Small intestine (tissue), 7 donors: ENCODE results near the gene PTP4A2. TPM values are rescaled to one million over a fixed set of nuclear protein-coding genes. Genes with fewer than 3 reads are reported as not detected.

Experiments
- DNase-seq, 2 donors: peaks; one replicate each; pipeline versions ENCODE4 v3.0.0 to v3.0.0-alpha.2; 2013
- FAIRE-seq: peaks from 2 replicates; lab custom pipeline; 2012; peaks lifted over from hg19 to GRCh38; lab: Jason Lieb, UNC
- H3K27ac ChIP-seq, 3 donors: one replicate each; pipeline ENCODE4 v1.5.1; 2013; ENCODE audit warnings: low read length in 2 of 3, mild to moderate bottlenecking in 2 of 3, control low read depth in 1 of 3, inconsistent platforms in 1 of 3, low read depth in 1 of 3, moderate library complexity in 1 of 3
- H3K27me3 ChIP-seq, 3 donors: one replicate each; pipeline ENCODE4 v1.6.1; 2013; ENCODE audit warnings: low read length in 3 of 3, inconsistent platforms in 1 of 3; ENCODE audit not compliant: control insufficient read depth in 3 of 3, insufficient read depth in 3 of 3
- H3K36me3 ChIP-seq, 3 donors: one replicate each; pipeline ENCODE4 v1.6.1; 2013; ENCODE audit warnings: low read length in 3 of 3, inconsistent platforms in 1 of 3, low read depth in 1 of 3, mild to moderate bottlenecking in 1 of 3, moderate library complexity in 1 of 3; ENCODE audit not compliant: control insufficient read depth in 3 of 3, insufficient read depth in 2 of 3
- H3K4me1 ChIP-seq, 3 donors: one replicate each; pipeline ENCODE4 v1.6.1; 2013; ENCODE audit warnings: low read length in 2 of 3, inconsistent platforms in 1 of 3, low read depth in 1 of 3, mild to moderate bottlenecking in 1 of 3, moderate library complexity in 1 of 3; ENCODE audit not compliant: control insufficient read depth in 3 of 3, insufficient read depth in 2 of 3
- H3K4me3 ChIP-seq, 3 donors: one replicate each; pipeline ENCODE4 v1.5.1; 2013; ENCODE audit warnings: low read length in 3 of 3, control low read depth in 1 of 3, inconsistent platforms in 1 of 3, low read depth in 1 of 3, mild to moderate bottlenecking in 1 of 3, moderate library complexity in 1 of 3
- H3K9me3 ChIP-seq, 2 donors: one replicate each; pipeline ENCODE4 v1.6.1; 2013; ENCODE audit warnings: low read depth in 1 of 2, low read length in 1 of 2; ENCODE audit not compliant: control insufficient read depth in 2 of 2, insufficient read depth in 1 of 2
- WGBS, 3 donors: extraction: QIAGEN DNeasy Blood & Tissue Kit; methylation state at CpG; one replicate each; pipeline ENCODE4 v1.1.7; 2013; 5-methylcytosine and 5-hydroxymethylcytosine counted together
- polyA plus RNA-seq, 4 donors: library from polyadenylated mRNA; stranded (reverse) in 3 of 4; unstranded in 1 of 4; fragments of 200-250 nt in 3 of 4; fragments of 120-200 nt in 1 of 4; gene quantifications; one replicate each; pipeline versions ENCODE4 v1.2.1 to v1.2.3, GENCODE V29; 2013
- donor health status: healthy with polysubstance abuse.
- donor health status: control.
- donor health status: control.
- donor health status: Bipolar disorder and iron deficiency.
- donor health status: healthy.

The PTP4A2 gene
- polyA plus RNA-seq, 4 donors: 115 to 213 (median 124) TPM

DNA sequence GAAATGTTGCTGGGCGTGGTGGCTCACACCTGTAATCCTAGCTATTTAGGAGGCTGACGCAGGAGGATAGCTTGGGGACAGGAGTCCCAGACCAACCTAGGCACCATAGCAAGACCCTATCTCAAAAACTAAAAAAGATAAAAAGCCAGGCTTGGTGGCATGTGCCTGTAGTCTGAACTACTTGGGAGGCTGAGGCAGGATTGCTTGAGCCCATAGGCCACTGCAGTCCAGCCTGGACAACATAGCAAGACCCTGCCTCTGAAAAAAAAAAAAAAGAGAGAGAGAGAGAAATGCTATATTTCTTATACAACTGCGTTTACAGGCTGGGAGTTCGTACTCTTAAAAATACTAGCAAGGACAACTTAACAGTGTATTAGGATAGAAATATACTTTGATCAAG, 76.1 kb downstream of the PTP4A2 start:
- FAIRE-seq: no peak
- WGBS, 3 donors: 87 to 92% (median 89%) methylated on average over 4 of the region's 4 CpGs
- no peaks in the 10 kb centered on the region for H3K4me1 ChIP-seq

DNA sequence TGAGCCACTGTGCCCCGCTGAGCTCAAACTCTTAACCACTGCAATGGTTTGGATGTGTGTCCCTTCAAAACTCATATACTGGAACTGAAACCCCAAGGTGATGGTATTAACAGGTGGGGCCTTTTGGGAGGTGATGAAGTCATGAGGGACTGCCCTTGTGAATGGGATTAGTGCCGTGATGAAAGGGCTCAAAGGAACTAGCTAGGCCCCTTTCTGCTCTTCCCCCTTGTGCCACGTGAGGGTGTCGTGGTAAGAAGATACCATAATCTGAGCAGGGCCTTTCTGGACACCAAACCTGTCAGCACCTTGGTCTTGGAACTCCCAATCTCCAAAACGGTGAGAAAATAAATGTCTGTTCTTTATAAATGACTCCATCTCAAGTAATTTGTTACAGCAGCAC, 76.8 kb downstream of the PTP4A2 start:
- H3K9me3 ChIP-seq: peaks cover 0 to 5% of the 10 kb centered on the region in 2 donors
- 80 to 86% (median 81%) methylated on average over 5 of the region's 5 CpGs for WGBS, 3 donors
- no peak overlapping the region for H3K4me3 ChIP-seq
- FAIRE-seq (no peak), DNase-seq (no peak)
- no peaks in the 10 kb centered on the region for H3K36me3 ChIP-seq
- no peaks in the 10 kb centered on the region for H3K27me3 ChIP-seq
- no peak overlapping the region for H3K27ac ChIP-seq
- H3K4me1 ChIP-seq: peaks cover 0 to under 1% (median 0%) of the 10 kb centered on the region in 3 donors

More for the DNA sequence above, 76.1 kb downstream of the PTP4A2 start:
- no peaks in the 10 kb centered on the region for H3K27me3 ChIP-seq
- H3K9me3 ChIP-seq: peaks cover 0 to 2% of the 10 kb centered on the region in 2 donors
- H3K4me3 ChIP-seq: no peak overlapping the region
- H3K36me3 ChIP-seq: no peaks in the 10 kb centered on the region
- no peak for DNase-seq
- no peak overlapping the region for H3K27ac ChIP-seq

DNA sequence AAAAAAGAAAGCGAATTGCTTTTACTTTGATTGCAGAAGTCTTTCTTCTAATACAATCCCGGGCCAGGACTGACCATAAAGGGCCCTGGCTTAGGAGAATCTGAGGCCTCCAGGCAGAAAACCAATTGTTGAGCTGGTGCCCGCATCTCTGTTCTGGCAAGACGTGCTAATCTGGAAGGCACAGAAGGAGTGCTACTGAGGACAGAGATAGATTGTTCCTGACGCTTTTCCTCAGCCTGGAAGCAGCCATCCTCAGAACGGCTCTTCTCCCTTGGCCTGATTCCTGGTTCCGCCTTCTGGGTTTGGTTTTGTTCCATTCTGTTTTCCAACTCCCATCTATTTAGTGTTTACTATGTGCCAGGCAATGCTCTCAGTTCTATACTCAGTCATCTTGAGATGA, 77.6 kb downstream of the PTP4A2 start:
- Histone ChIP-seq H3K36me3 (no peaks in the 10 kb centered on the region), H3K27me3 (no peaks in the 10 kb centered on the region), H3K9me3 (peaks cover 0 to 5% of the 10 kb centered on the region in 2 donors), H3K4me1 (peaks cover 0 to 8% (median 0%) of the 10 kb centered on the region in 3 donors), H3K4me3 (no peak overlapping the region), H3K27ac (no peak overlapping the region)
- 82 to 88% (median 88%) methylated on average over 7 of the region's 7 CpGs for WGBS, 3 donors
- no peak for FAIRE-seq
- DNase-seq: no peak

DNA sequence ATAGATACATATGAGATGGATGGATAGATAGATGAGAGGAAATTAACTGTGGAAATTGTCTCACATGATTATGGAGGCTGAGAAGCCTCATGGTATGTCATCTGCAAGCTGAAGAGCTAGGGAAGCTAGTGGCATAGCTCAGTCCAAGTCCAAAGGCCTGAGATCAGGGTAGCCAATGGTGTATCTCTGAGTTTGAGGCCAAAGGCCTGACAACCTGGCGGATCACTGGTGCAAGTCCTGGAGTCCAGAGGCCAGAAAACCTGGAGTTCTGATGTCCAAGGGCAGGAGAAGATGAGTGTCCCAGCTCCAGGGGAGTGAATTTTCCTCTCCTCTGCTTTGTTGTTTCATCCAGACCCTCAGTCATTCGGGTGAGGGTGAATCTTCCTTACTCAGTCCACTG, 78.4 kb downstream of the PTP4A2 start:
- 65 to 96% (median 79%) methylated on average over 2 of the region's 2 CpGs for WGBS, 3 donors
- Histone ChIP-seq H3K9me3 (peaks cover 0 to 8% of the 10 kb centered on the region in 2 donors), H3K27me3 (no peaks in the 10 kb centered on the region), H3K36me3 (no peaks in the 10 kb centered on the region), H3K4me1 (peaks cover 0 to 15% (median 0%) of the 10 kb centered on the region in 3 donors), H3K27ac (peak overlapping the region in 1 of 3 donors; percentile 3), H3K4me3 (no peak overlapping the region)
- FAIRE-seq: no peak
- DNase-seq: peak; percentile 54 to 58

DNA sequence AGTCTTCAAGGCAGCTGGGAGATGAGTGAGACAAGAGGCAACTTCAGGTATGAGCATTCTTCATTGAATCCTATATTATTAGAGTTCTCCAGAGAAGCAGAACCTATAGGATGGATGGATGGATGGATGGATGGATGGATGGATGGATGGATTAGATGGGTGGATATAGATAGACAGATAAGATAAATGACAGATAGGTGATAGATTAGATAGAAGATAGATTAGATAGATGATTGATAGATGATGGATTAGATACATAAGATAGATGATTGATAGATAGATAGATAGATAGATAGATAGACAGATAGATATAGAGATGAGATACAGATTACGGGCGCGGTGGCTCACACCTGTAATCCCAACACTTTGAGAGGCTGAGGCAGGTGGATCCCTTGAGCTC, 79.1 kb downstream of the PTP4A2 start:
- Histone ChIP-seq H3K36me3 (no peaks in the 10 kb centered on the region), H3K27ac (no peak overlapping the region), H3K27me3 (no peaks in the 10 kb centered on the region), H3K4me1 (peaks cover 0 to 19% (median 0%) of the 10 kb centered on the region in 3 donors), H3K4me3 (no peak overlapping the region), H3K9me3 (peaks cover 0 to 9% of the 10 kb centered on the region in 2 donors)
- 96 to 100% (median 98%) methylated on average over 3 of the region's 3 CpGs for WGBS, 3 donors
- FAIRE-seq: no peak
- no peak for DNase-seq

DNA sequence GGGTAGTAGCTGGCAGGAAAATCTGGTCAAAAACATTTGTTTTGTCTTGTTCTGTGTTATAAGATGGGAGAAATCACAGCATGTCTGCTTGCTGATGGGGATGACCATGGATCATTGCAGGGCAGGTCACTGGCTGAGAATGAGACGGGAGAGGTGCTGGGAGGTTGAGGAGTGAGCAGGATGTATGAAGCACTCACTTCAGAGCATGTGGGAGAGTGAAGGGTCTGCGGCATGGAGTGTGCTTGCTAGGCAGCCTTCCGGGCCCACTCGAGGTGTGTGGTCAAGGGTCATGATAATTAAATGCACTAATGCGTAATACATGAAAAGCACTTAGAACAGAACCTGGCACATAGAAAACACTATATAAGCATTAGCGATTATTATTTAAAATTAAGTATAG, 80.3 kb downstream of the PTP4A2 start:
- Histone ChIP-seq H3K36me3 (no peaks in the 10 kb centered on the region), H3K4me1 (peaks cover 0 to 19% (median 0%) of the 10 kb centered on the region in 3 donors), H3K27ac (no peak overlapping the region), H3K27me3 (no peaks in the 10 kb centered on the region), H3K9me3 (peaks cover 0 to 9% of the 10 kb centered on the region in 2 donors), H3K4me3 (no peak overlapping the region)
- DNase-seq: no peak
- WGBS, 3 donors: 77 to 88% (median 81%) methylated on average over 6 of the region's 6 CpGs
- no peak for FAIRE-seq

Other genes starting within 250 kb of the PTP4A2 start
- gene COL16A1, start 234.4 kb downstream of the PTP4A2 start, polyA plus RNA-seq: 100 to 1,000 TPM in 1 of 4 donors, 10 to 100 TPM in 3; 12.3 to 124 (median 16.7) TPM
- 10 to 100 TPM in 2 of 4 donors, 1 to 10 TPM in 2; 4.8 to 43.7 (median 11.6) TPM for gene ADGRB2, start 174.0 kb downstream of the PTP4A2 start, polyA plus RNA-seq
- 1 to 10 TPM in 2 of 4 donors, under 1 TPM in 1, not detected in 1; 0.81 to 2.0 (median 1.1) TPM for gene SPOCD1, start 122.3 kb downstream of the PTP4A2 start, polyA plus RNA-seq
- 100 to 1,000 TPM in 1 of 4 donors, 10 to 100 TPM in 3; 50.1 to 123 (median 77.7) TPM for gene KHDRBS1, start 75.5 kb upstream of the PTP4A2 start, polyA plus RNA-seq
- gene TMEM39B, start 134.6 kb upstream of the PTP4A2 start, polyA plus RNA-seq: 10 to 100 TPM in 2 of 4 donors, 1 to 10 TPM in 2; 4.2 to 15.6 (median 8.0) TPM
- gene KPNA6, start 169.7 kb upstream of the PTP4A2 start, polyA plus RNA-seq: 10 to 100 TPM in 2 of 4 donors, 1 to 10 TPM in 2; 5.4 to 25.6 (median 9.1) TPM
- 10 to 100 TPM in 2 of 4 donors, 1 to 10 TPM in 2; 6.9 to 28.1 (median 18.1) TPM for gene TXLNA, start 241.3 kb upstream of the PTP4A2 start, polyA plus RNA-seq